ENCODE results near the gene KRT28. TPM values are rescaled to one million over a fixed set of nuclear protein-coding genes. Genes with fewer than 3 reads are reported as not detected.

The KRT28 gene
- total RNA-seq, 1 experiment from 2014 or later, result not detected

- TF ChIP-seq CTCF (IDR thresholded peaks at IDR 0.05), result no peak
These were observed 28.1 kb upstream of the KRT28 start (continued) for GRCh38 chr17:40827746-40828453.

GRCh38 chr17:40825599-40825998 lies 25.8 kb upstream of the KRT28 start:
- H3K27ac ChIP-seq (ENCODE audit: low read length), result no peak overlapping the region
- H3K4me1 ChIP-seq (ENCODE audit: control insufficient read depth, insufficient read depth, low read length), result peaks cover 8% of the 10 kb centered on the region
- H3K9me3 ChIP-seq (ENCODE audit: control insufficient read depth, insufficient read depth, low read depth, low read length), result no peaks in the 10 kb centered on the region
- DNase-seq (ENCODE audit: low read depth, low spot score) (no peak), ATAC-seq (no peak)
- no peaks in the 10 kb centered on the region for H3K36me3 ChIP-seq (ENCODE audit: control insufficient read depth, insufficient read depth, low read length)
- ChIA-PET POLR2A (no interaction called here), CTCF (interaction anchor here (1.5 kb wide), 1 partner anchor 724 kb away, joined by 3 read pairs; no protein-coding TSS in a partner anchor)
- in situ Hi-C loops (cut with HindIII; ENCODE audit: low pct_unique_long_range_greater_than_20kb, low sequenced_read_pairs), result no loop called here
- intact Hi-C loops (cut with micrococcal nuclease; ENCODE audit: unreplicated experiment), result no loop called here
- no TSS peak for BruUV-seq (replicated peaks)
- TF ChIP-seq SIN3A (IDR thresholded peaks at IDR 0.05; ENCODE audit: borderline replicate concordance, insufficient read depth, low read depth, low read length) (no peak), POLR2AphosphoS5 (IDR thresholded peaks at IDR 0.05; ENCODE audit: low read depth, low read length) (no peak), TCF7L2 (IDR thresholded peaks at IDR 0.05; ENCODE audit: low read depth, low read length) (no peak), CTCF (IDR thresholded peaks at IDR 0.05) (no peak), REST (IDR thresholded peaks at IDR 0.05; ENCODE audit: insufficient read depth in 1 of 2, low read depth in 2 of 2, low read length in 1 of 2) (no peak)
- H3K27me3 ChIP-seq (ENCODE audit: control insufficient read depth, insufficient read depth, low read length), result no peaks in the 10 kb centered on the region
- no peak overlapping the region for H3K4me3 ChIP-seq (ENCODE audit: low read depth in 2 of 2, low read length in 2 of 2)

Data from Panc1 (cell line).